Activated naive CD8-positive, alpha-beta T cell treated with anti-CD3 and anti-CD28 coated beads, Interleukin-2, amount 50 U/mL, for 24 hours (primary cell): ENCODE results near the gene FGF18.

Experiments
- ATAC-seq: fragments of 150-1000 bp; cut with Tn5 transposase; one replicate; pipeline ENCODE4 v1.10.0; 2021
- DNase-seq: peaks from one replicate; pipeline ENCODE4 v3.0.0; 2021
- H3K27ac Mint-ChIP-seq: one replicate; pipeline ENCODE4 v1.8.0; 2021; ENCODE audit warnings: mild to moderate bottlenecking, mixed read lengths
- H3K27me3 Mint-ChIP-seq: one replicate; pipeline ENCODE4 v1.8.0; 2021; ENCODE audit warnings: mixed read lengths
- H3K36me3 Mint-ChIP-seq: one replicate; pipeline ENCODE4 v1.8.0; 2021; ENCODE audit warnings: low read depth, mixed read lengths
- H3K4me1 Mint-ChIP-seq: one replicate; pipeline ENCODE4 v1.8.0; 2021; ENCODE audit warnings: mixed read lengths
- H3K4me3 Mint-ChIP-seq: one replicate; pipeline ENCODE4 v1.8.0; 2021; ENCODE audit warnings: mild to moderate bottlenecking, moderate library complexity, mixed read lengths
- H3K9me3 Mint-ChIP-seq: one replicate; pipeline ENCODE4 v1.8.0; 2021; ENCODE audit warnings: mixed read lengths

FGF18 gene

DNA sequence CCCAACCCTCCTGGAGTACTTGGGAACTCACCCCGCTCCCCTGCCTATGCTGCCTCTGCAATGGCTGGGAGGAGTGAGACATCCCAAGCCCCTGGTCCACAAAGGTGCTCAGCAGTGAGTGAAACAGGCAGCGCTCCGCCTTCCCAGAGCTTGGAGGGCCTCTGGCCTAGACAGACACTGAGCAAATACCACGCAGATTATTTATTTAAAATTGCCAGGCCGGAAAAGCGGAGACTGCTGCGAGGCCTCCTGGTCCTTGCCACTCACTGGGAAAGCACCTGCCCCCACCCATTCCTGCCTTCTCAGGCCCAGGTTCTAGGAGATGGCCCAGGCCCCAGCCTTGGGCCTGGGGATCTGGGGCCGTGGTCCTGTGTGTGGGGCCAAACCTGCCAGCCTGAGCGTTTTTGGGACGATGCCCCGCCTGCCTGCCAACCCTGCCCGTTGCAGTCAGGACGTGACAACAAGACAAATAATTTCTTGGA, 17.4 kb downstream of the FGF18 start:
- no peaks in the 10 kb centered on the region for H3K4me1 Mint-ChIP-seq
- no peak overlapping the region for H3K27ac Mint-ChIP-seq
- no peaks in the 10 kb centered on the region for H3K36me3 Mint-ChIP-seq
- H3K4me3 Mint-ChIP-seq = no peak overlapping the region
- H3K9me3 Mint-ChIP-seq = no peaks in the 10 kb centered on the region
- H3K27me3 Mint-ChIP-seq = no peaks in the 10 kb centered on the region
- ATAC-seq (no peak), DNase-seq (no peak)

DNA sequence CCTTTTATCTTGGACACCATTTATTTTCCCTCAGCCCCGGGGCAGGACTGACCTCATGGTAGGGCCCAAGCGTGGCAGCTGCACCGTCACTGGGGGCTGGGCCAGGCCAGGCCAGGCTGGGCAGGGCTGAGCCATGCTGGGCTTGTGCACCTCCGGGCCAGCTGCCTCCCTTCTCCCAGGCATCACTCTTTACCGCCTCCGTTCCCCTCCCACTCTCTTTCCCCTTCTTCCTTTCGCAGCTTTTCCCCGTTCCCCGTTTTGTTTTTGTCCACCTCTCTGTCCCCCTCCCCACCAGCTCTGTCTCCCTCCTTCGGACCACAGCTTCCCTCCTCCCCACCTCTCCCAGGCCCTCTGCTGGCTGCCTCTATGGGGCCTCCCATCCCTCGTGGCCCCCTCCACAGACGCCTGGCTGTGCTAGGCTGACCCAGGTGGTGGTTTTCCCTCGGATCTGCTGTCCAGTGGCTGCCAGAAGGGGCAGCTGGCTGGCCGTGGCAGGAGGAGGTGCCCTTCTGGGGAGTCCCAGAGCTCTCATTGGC, 17.9 kb downstream of the FGF18 start:
- H3K27me3 Mint-ChIP-seq = no peaks in the 10 kb centered on the region
- no peak overlapping the region for H3K27ac Mint-ChIP-seq
- DNase-seq = no peak
- no peak overlapping the region for H3K4me3 Mint-ChIP-seq
- no peak for ATAC-seq
- H3K9me3 Mint-ChIP-seq = no peaks in the 10 kb centered on the region
- H3K36me3 Mint-ChIP-seq = no peaks in the 10 kb centered on the region
- H3K4me1 Mint-ChIP-seq = no peaks in the 10 kb centered on the region

DNA sequence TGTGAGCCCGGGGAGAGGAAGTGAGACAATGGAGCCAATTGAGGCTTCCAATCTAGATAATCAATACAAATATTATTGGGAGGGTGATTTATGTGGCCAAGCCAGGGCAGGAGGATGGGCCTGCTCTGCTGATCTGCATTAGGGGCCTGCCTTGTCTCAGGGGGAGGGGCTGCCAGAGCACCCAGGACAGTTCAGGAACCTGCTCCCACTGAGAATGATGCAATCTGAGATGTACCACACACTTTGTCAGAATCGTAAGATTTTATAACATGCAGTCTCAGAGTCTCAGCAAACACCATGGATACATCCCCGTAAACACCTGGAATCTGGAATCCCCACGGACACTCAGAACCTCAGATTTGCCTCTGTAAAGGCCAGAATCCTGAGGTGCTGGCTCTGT, 19.3 kb downstream of the FGF18 start:
- Mint-ChIP-seq H3K27ac (no peak overlapping the region), H3K4me1 (no peaks in the 10 kb centered on the region), H3K4me3 (no peak overlapping the region), H3K27me3 (no peaks in the 10 kb centered on the region), H3K9me3 (no peaks in the 10 kb centered on the region), H3K36me3 (no peaks in the 10 kb centered on the region)
- DNase-seq = no peak
- no peak for ATAC-seq

DNA sequence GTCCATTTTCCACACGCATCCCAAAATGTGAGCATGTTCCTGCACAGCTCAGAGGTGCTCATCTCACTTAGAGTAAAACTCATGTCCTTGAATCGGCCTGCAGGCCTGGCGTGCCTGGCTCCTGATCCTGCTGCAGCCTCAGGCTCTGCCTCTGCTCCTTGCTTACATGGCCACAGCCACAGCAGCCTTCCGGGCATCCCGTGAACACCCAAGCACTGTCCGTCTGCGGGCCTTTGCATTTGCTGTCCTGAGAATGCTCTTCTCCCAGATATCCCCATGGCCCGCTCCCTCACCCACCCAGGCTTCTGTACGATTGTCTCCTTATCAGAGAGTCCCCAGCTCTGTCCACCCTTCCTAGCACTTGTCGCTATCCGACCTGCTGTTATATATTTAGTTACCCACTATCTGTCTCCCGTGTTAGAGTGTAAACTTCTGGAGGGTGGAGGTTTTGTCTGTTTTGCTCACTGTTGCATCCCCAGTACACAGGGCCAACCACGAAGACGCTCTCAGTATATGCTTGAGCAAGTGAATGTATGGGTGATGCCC, 21.9 kb downstream of the FGF18 start:
- Mint-ChIP-seq H3K27ac (no peak overlapping the region), H3K4me1 (no peaks in the 10 kb centered on the region), H3K36me3 (no peaks in the 10 kb centered on the region), H3K4me3 (no peak overlapping the region), H3K9me3 (no peaks in the 10 kb centered on the region), H3K27me3 (no peaks in the 10 kb centered on the region)
- ATAC-seq (no peak), DNase-seq (no peak)

DNA sequence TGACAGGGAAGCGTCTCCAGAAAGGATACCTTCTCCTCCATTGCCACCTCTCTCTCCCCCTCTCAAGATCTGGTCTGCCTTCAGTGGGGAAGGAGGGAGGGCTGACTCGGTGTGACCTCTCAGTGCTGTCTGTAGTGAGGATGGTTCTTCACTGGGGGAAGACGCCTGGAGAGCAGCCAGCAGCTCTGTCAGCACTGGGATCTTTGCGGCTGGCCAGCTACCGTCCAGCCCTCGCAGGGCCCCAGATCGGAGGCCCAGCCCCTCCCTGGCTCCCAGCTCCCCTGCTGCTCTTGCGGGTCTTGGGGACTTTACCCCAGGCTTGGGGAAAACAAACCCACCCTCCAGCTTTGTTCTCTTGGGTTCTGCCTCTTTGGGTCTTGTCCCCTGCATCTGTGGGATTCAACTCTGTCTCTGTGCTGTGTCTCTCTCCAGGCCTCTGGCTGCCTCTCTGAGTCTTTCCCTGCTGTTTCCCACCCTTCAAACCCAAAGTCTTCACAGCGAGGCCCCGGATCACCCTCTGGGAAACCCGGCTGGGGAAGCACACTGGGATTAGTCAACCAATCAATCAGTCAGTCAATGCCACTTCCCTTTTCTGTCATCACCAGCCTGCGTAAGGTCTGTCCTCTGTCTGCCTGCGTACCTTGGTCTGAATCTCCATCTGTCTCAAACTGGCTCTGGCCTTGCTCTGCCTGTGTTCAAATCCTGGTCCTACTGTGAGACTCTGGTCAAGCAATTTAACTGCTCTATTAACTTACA, 23.0 kb downstream of the FGF18 start:
- Mint-ChIP-seq H3K27me3 (no peaks in the 10 kb centered on the region), H3K36me3 (no peaks in the 10 kb centered on the region), H3K9me3 (no peaks in the 10 kb centered on the region), H3K27ac (no peak overlapping the region), H3K4me3 (no peak overlapping the region), H3K4me1 (no peaks in the 10 kb centered on the region)
- DNase-seq (no peak), ATAC-seq (no peak)

DNA sequence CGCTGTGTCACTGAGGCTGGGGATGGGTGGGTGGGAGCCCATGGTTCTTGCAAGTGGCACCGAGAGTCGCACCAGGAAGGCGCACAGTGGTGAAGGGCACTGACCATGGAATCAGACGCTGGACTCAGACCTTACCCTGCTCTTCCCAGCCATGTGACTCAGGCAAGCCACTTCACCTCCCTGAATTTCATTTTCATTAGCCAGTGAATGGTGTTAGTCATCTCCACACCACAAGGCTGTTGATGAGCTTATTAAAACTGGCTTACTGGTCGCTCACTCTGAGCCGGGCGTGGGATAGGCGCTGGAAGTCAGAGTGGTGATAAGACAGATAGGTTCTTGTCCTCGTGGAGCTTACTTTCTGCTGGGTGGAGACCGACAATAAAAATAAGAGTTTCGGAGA, 25.1 kb downstream of the FGF18 start:
- Mint-ChIP-seq H3K9me3 (no peaks in the 10 kb centered on the region), H3K4me3 (no peak overlapping the region), H3K27ac (no peak overlapping the region), H3K4me1 (no peaks in the 10 kb centered on the region), H3K36me3 (no peaks in the 10 kb centered on the region), H3K27me3 (peaks cover 17% of the 10 kb centered on the region)
- DNase-seq (no peak), ATAC-seq (no peak)

DNA sequence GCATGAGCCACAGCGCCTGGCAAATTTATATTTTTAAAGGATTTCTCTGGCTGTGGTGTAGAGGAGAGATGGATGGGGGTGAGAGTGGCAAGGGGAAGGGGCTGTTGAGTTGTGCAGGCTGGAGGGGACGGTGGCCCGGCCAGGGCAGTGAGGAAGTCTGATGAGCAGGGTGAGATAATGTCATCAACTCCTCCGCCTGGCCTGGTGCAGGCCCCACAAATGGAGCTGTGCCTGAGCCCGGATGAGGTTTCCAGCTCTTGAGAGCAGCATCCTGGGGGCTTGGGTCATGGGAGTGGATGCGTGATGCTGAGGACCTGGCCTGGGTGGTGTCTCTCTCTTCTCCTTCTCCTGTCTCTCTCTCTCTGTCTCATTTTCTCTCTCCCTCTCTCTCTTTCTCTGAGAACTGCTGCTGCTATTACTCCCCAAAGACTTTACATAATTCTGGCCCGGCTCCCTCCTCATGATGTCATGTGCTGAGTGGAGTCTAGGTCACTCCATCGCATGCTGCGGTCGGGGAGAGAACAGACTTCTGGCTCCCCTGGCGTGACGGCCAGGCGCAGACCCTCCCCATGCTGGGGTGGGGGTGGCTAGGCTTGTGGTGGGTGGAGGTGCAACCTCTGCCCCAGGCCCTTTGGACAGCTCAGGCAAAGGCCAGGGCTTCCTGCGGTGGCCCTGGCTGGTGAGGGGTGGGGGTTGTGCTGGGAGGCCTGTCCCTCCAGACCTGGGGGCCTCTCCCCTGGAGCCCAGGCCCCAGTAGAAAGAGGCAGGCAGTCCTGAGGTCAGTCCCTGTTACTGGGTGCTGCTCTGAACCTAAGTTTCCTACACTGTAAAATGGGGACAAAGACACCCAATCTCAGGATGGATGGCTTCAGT, 26.4 kb downstream of the FGF18 start:
- ATAC-seq (no peak), DNase-seq (no peak)
- H3K4me3 Mint-ChIP-seq = no peak overlapping the region
- no peaks in the 10 kb centered on the region for H3K4me1 Mint-ChIP-seq
- H3K27me3 Mint-ChIP-seq = peaks cover 25% of the 10 kb centered on the region
- H3K27ac Mint-ChIP-seq = no peak overlapping the region
- no peaks in the 10 kb centered on the region for H3K36me3 Mint-ChIP-seq
- no peaks in the 10 kb centered on the region for H3K9me3 Mint-ChIP-seq

DNA sequence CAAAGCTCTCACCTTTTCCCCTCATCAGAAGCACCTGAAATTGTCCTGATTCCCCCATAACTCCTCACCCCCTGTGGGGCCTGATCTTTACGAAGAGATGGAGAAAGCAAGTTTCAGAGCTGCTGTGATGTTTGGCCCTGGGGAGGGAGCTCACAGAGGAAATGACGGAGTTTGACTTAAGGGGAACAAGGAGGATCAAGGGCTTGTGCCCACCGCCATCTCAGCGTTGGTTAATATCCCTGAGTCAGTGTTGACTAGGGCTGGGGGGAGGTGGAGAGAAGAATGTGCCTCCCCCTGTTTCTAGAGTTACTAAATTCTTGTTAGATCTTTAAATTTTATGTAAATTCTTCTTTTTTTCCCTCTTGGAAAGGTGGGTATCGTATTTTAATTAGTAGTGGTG, 27.8 kb downstream of the FGF18 start:
- H3K27me3 Mint-ChIP-seq = peaks cover 35% of the 10 kb centered on the region
- H3K4me3 Mint-ChIP-seq = no peak overlapping the region

DNA sequence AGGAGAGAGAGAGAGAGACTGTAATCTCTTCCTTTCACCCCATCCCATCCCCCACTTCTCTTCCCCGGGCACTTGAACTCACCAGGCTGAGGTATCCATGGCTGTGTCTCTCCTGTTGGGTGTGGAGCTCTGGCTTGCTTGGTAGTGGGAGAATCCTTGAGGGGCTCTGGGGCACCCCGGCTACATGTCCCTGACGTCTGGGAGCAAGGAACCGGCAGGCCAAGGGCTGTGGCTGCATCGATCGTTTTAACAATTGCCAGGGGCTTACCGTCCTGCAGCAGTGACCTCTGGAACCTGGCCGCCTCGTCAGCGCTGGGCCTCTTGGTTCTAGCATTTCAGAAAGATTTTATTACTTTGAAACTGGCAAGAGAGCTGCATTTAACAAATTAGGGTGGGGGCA, 30.0 kb downstream of the FGF18 start:
- Mint-ChIP-seq H3K4me3 (no peak overlapping the region), H3K36me3 (no peaks in the 10 kb centered on the region), H3K27me3 (peaks cover 57% of the 10 kb centered on the region), H3K27ac (no peak overlapping the region), H3K9me3 (no peaks in the 10 kb centered on the region), H3K4me1 (peaks cover 4% of the 10 kb centered on the region)
- ATAC-seq (no peak), DNase-seq (no peak)

More for the DNA sequence above, 27.8 kb downstream of the FGF18 start:
- no peaks in the 10 kb centered on the region for H3K36me3 Mint-ChIP-seq
- ATAC-seq (no peak), DNase-seq (no peak)
- no peak overlapping the region for H3K27ac Mint-ChIP-seq
- peaks cover 4% of the 10 kb centered on the region for H3K4me1 Mint-ChIP-seq
- H3K9me3 Mint-ChIP-seq = no peaks in the 10 kb centered on the region

DNA sequence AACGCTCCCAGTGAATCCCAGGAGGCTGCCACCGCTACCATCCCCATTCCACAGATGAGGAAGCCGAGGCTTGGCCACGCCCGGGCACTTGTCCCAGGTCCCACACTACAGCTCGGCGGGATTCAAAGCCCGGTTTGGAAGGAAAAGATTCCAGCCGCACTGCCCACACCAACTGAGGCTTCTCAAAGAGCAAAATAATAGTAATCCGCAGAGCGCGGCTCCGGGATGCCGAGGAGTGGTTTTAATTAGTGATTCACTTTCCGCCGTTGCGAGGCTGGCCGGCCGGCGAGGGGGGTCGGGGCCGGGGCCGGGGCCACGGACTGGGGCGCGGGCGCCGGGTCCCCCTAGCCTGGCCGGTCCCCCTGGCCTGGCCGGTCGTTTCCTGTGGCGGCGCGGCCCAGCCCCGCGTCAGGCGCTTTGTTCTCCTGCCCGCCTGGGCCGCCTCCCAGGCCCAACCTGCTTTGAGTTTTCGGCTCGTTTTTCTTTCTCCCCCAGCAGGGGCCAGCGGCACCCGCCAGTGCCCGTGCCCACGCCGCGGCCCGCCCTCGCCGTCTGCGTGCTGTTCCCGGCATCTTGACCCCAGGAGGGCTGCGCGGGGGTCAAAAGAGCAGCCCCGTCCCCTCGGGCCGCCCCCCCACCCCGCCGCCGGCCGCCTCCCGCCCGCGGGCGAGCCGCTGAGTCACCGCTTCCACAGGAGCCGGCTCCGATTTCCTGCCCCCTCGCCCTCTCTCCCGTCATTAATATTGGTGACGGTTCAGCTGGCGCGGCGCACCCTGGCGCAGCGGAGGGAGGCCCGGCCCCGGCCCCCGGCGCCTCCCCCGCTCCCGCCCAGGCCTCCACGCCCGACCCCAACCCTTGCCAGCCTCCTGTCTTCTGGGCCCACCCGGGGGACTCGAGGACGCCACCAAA, 31.2 kb downstream of the FGF18 start:
- peaks cover 4% of the 10 kb centered on the region for H3K4me1 Mint-ChIP-seq
- peak; percentile 52 for ATAC-seq

DNA sequence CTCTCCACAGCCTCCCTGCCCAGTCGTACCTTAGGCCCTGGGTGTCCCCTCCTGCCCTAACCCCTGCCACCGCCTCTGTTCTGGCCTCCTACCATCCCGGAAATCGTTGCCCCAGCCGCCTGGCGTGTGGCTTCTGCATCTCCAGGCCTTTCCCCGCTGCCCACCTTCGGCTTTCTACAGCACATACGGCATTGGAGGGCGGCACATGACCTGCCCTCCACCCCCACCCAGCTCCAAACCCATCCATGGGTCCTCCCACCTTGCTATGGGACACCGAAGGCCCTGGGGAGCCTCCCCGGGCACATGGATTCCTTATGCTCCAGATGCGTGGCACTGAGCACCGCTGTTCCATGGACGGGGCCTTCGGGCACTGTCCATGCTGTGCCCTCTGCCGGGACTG, 32.0 kb downstream of the FGF18 start:
- DNase-seq (no peak), ATAC-seq (no peak)
- Mint-ChIP-seq H3K4me3 (peak overlapping the region; percentile 32), H3K4me1 (peaks cover 4% of the 10 kb centered on the region), H3K27me3 (peaks cover 61% of the 10 kb centered on the region), H3K27ac (no peak overlapping the region), H3K36me3 (no peaks in the 10 kb centered on the region), H3K9me3 (no peaks in the 10 kb centered on the region)

More for the DNA sequence above, 31.2 kb downstream of the FGF18 start:
- peak; percentile 52 for DNase-seq
- Mint-ChIP-seq H3K27me3 (peaks cover 61% of the 10 kb centered on the region), H3K9me3 (no peaks in the 10 kb centered on the region), H3K36me3 (no peaks in the 10 kb centered on the region), H3K4me3 (no peak overlapping the region), H3K27ac (no peak overlapping the region)

DNA sequence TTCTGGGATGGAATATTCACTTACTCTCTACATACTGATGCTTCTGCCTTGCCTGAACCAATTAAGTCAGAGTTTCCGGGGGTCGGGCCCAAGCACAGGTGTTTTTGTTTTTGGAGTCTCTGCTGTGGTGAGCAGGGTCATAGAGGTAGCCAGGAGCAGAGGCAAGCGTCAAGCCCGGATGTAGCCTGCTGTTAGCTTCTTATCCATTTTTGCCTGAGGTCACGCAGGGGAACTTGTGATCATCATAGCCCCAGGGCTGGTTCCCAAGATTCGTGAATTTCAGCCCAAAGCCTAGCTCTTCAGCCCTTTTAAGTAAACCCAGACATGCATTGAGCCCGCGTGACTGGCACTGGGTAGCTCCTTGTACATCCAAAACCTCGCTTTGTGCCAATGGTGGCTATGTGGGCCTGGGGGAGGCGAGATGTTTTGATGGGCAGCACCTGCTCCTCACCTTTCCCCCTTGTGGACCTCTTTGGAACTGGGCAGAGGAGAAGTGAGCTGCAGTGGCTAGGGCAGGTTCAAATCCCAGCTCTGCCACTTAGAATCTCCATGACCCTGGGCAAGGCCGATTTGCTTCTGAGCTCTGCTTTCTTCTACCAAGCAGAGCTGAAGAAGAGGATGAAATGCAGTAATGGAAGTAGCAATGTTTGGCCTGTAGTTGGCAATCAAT, 33.7 kb downstream of the FGF18 start:
- H3K9me3 Mint-ChIP-seq = no peaks in the 10 kb centered on the region
- no peak for DNase-seq
- H3K4me1 Mint-ChIP-seq = peaks cover 4% of the 10 kb centered on the region
- H3K4me3 Mint-ChIP-seq = no peak overlapping the region
- no peak for ATAC-seq
- no peaks in the 10 kb centered on the region for H3K36me3 Mint-ChIP-seq
- H3K27ac Mint-ChIP-seq = no peak overlapping the region
- H3K27me3 Mint-ChIP-seq = peaks cover 56% of the 10 kb centered on the region

DNA sequence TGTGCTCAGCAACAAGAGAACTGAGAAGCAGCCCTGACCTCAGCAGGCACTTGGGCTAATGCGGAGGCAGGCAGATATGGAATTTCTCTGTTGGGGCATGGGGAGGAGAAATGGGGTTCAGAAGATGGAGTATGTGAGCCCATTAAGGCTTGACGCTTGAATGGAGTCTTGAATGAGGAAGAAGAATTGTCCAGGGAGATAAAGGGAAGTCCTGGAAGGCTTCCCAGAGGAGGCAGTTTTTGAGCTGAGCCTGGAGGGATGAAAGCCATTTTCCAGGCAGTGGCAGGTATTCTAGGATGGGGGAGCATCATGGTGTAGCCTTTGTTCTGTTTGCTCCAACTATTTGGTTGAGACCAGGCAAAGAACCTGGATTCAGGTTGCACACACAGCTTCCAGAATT, 34.5 kb downstream of the FGF18 start:
- DNase-seq = no peak
- no peaks in the 10 kb centered on the region for H3K36me3 Mint-ChIP-seq
- H3K9me3 Mint-ChIP-seq = no peaks in the 10 kb centered on the region
- H3K4me3 Mint-ChIP-seq = no peak overlapping the region
- no peak for ATAC-seq
- H3K27ac Mint-ChIP-seq = no peak overlapping the region
- peaks cover 4% of the 10 kb centered on the region for H3K4me1 Mint-ChIP-seq
- peaks cover 50% of the 10 kb centered on the region for H3K27me3 Mint-ChIP-seq
